Natural killer cell (primary cell): Measurements from ENCODE around the gene KRTAP10-10. TPM values are rescaled to one million over a fixed set of nuclear protein-coding genes. Genes with fewer than 3 reads are reported as not detected.
"Not testable (repeated sequence)": the region's sequence is repeated elsewhere in the genome, so short reads cannot be mapped to it uniquely, and the experiment has no call there.

Experiments used
- ATAC-seq, 3 donors: fragments of 150-1000 bp in 2 of 3; fragments of 200-7000 bp in 1 of 3; cut with Tn5 transposase; 1 replicate in 1 of 3; 2 replicates in 2 of 3; pipeline ENCODE4 v1.10.0; 2021; ENCODE audit warnings: mild to moderate bottlenecking in 2 of 3, moderate library complexity in 2 of 3
- DNase-seq, 2 donors: peaks; one replicate each; pipeline versions ENCODE4 v3.0.0 to v3.0.0-alpha.2; 2013 to 2021; ENCODE audit warnings: mixed read lengths in 1 of 2
- H3K27ac ChIP-seq: one replicate; pipeline ENCODE4 v1.5.1; 2013; ENCODE audit warnings: mild to moderate bottlenecking, low read length
- H3K27me3 ChIP-seq: one replicate; pipeline ENCODE4 v1.6.1; 2013; ENCODE audit warnings: low read length; ENCODE audit not compliant: control insufficient read depth, insufficient read depth
- H3K36me3 ChIP-seq: one replicate; pipeline ENCODE4 v1.6.1; 2013; ENCODE audit warnings: low read length; ENCODE audit not compliant: control insufficient read depth, insufficient read depth
- H3K4me1 ChIP-seq: one replicate; pipeline ENCODE4 v1.6.1; 2013; ENCODE audit warnings: low read length; ENCODE audit not compliant: control insufficient read depth, insufficient read depth
- H3K4me3 ChIP-seq: one replicate; pipeline ENCODE4 v1.5.1; 2013; ENCODE audit warnings: low read length
- H3K9me3 ChIP-seq: one replicate; pipeline ENCODE4 v1.6.1; 2013; ENCODE audit warnings: low read length; ENCODE audit not compliant: control insufficient read depth, insufficient read depth
- H3K27ac Mint-ChIP-seq, 2 donors: one replicate each; pipeline ENCODE4 v1.8.0; 2022; ENCODE audit warnings: mild to moderate bottlenecking in 2 of 2, mixed read lengths in 2 of 2, moderate library complexity in 1 of 2
- H3K27me3 Mint-ChIP-seq, 2 donors: one replicate each; pipeline ENCODE4 v1.8.0; 2022; ENCODE audit warnings: low read depth in 2 of 2, mixed read lengths in 2 of 2
- H3K36me3 Mint-ChIP-seq: one replicate; pipeline ENCODE4 v1.8.0; 2022; ENCODE audit warnings: mixed read lengths
- H3K4me1 Mint-ChIP-seq, 2 donors: one replicate each; pipeline ENCODE4 v1.8.0; 2022; ENCODE audit warnings: mixed read lengths in 2 of 2
- H3K4me3 Mint-ChIP-seq: one replicate; pipeline ENCODE4 v1.8.0; 2022; ENCODE audit warnings: mild to moderate bottlenecking, moderate library complexity, mixed read lengths
- H3K9me3 Mint-ChIP-seq, 2 donors: one replicate each; pipeline ENCODE4 v1.8.0; 2022; ENCODE audit warnings: mixed read lengths in 2 of 2
- CTCF ChIP-seq: fragments of 200-600 bp; IDR thresholded peaks from one replicate; pipeline ENCODE4 v1.8.0; 2022; ENCODE audit warnings: antibody characterized with exemption
- WGBS: methylation state at CpG from one replicate; pipeline ENCODE4 v1.1.7; 2013; ENCODE audit warnings: missing lambda C conversion rate; ENCODE audit not compliant: insufficient coverage; 5-methylcytosine and 5-hydroxymethylcytosine counted together
- intact Hi-C: fragments of 100-400 bp; cut with micrococcal nuclease; formaldehyde crosslinking; loops from one replicate; pipeline ENCODE4 v1.14.2; 2022
- total RNA-seq, 4 donors: library from RNA; stranded (reverse); fragments of 120-200 nt in 1 of 4; gene quantifications; one replicate each; pipeline versions ENCODE4 v1.2.3 to v1.2.4, GENCODE V29; 2013 to 2022

Gene KRTAP10-10
- total RNA-seq, 3 donors from 2014 or later (not counting 1 experiment from before 2014, with no cell fraction given), result not detected

GRCh38 chr21:44626673-44627143, 10.4 kb upstream of the KRTAP10-10 start, which contains the start of gene KRTAP10-9:
Gene KRTAP10-9 (plus strand): TSS chr21:44627093. CDS start chr21:44627172, 79 bp downstream.
- H3K4me1 Mint-ChIP-seq, result peaks cover 43 to 59% of the 10 kb centered on the region in 2 donors
- peak within 1 kb of the TSS; percentile 74 to 86 for H3K27ac Mint-ChIP-seq
- 53% methylated on average over 7 of the region's 7 CpGs for WGBS

GRCh38 chr21:44627181-44627822, 9.9 kb upstream of the KRTAP10-10 start:
- Mint-ChIP-seq H3K36me3 (peaks cover 42% of the 10 kb centered on the region), H3K4me1 (peaks cover 43 to 59% of the 10 kb centered on the region in 2 donors), H3K9me3 (peaks cover 17 to 31% of the 10 kb centered on the region in 2 donors), H3K27ac (peak overlapping the region in 1 of 2 donors; percentile 41)
- not testable (repeated sequence) for H3K27me3 Mint-ChIP-seq, H3K4me3 ChIP-seq, H3K27ac ChIP-seq, DNase-seq, H3K4me3 Mint-ChIP-seq, ATAC-seq, H3K36me3 ChIP-seq, H3K27me3 ChIP-seq
- Histone ChIP-seq H3K9me3 (peaks cover 26% of the 10 kb centered on the region), H3K4me1 (peaks cover 56% of the 10 kb centered on the region)
- WGBS, result 90% methylated on average over 18 of the region's 20 CpGs
- intact Hi-C loops, result loop anchor here (2.0 to 10.0 kb wide), 2 partner anchors 31 to 87 kb away; partner anchors contain the start of gene TSPEAR

More at GRCh38 chr21:44626673-44627143, 10.4 kb upstream of the KRTAP10-10 start, which contains the start of gene KRTAP10-9:
- Histone ChIP-seq H3K27ac (peak within 1 kb of the TSS; percentile 8), H3K27me3 (no peaks in the 10 kb centered on the region), H3K4me1 (peaks cover 56% of the 10 kb centered on the region), H3K9me3 (peaks cover 25% of the 10 kb centered on the region), H3K36me3 (no peaks in the 10 kb centered on the region), H3K4me3 (no peak within 1 kb of the TSS)
- no peak for ATAC-seq
- H3K9me3 Mint-ChIP-seq, result peaks cover 16 to 26% of the 10 kb centered on the region in 2 donors
- intact Hi-C loops, result loop anchor here (2.0 to 10.0 kb wide), 2 partner anchors 32 to 88 kb away; partner anchors contain the start of gene TSPEAR
- TF ChIP-seq CTCF, result no peak
- H3K36me3 Mint-ChIP-seq, result peaks cover 37% of the 10 kb centered on the region
- DNase-seq, result no peak
- peak within 1 kb of the TSS; percentile 71 for H3K4me3 Mint-ChIP-seq
- peaks cover 0 to 3% of the 10 kb centered on the region in 2 donors for H3K27me3 Mint-ChIP-seq

GRCh38 chr21:44627831-44628233, 9.3 kb upstream of the KRTAP10-10 start:
- not testable (repeated sequence) for H3K36me3 ChIP-seq, H3K27me3 ChIP-seq, ATAC-seq, H3K27ac ChIP-seq, H3K4me3 ChIP-seq, H3K27me3 Mint-ChIP-seq, DNase-seq
- Mint-ChIP-seq H3K4me1 (peaks cover 43 to 59% of the 10 kb centered on the region in 2 donors), H3K4me3 (peak overlapping the region; percentile 29), H3K9me3 (peaks cover 16 to 33% of the 10 kb centered on the region in 2 donors), H3K27ac (peak overlapping the region in 1 of 2 donors; percentile 41), H3K36me3 (peaks cover 45% of the 10 kb centered on the region)
- intact Hi-C loops, result loop anchor here (2.0 to 10.0 kb wide), 2 partner anchors 31 to 87 kb away; partner anchors contain the start of gene TSPEAR
- H3K4me1 ChIP-seq, result peaks cover 56% of the 10 kb centered on the region
- peaks cover 25% of the 10 kb centered on the region for H3K9me3 ChIP-seq
- WGBS, result 63% methylated on average over 12 of the region's 15 CpGs

GRCh38 chr21:44628707-44629391, 8.3 kb upstream of the KRTAP10-10 start:
- Histone ChIP-seq H3K4me1 (peaks cover 56% of the 10 kb centered on the region), H3K27ac (peak overlapping the region; percentile 8), H3K36me3 (no peaks in the 10 kb centered on the region), H3K9me3 (peaks cover 22% of the 10 kb centered on the region), H3K27me3 (no peaks in the 10 kb centered on the region), H3K4me3 (no peak overlapping the region)
- no peak for TF ChIP-seq CTCF
- Mint-ChIP-seq H3K27me3 (peaks cover 0 to 3% of the 10 kb centered on the region in 2 donors), H3K9me3 (peaks cover 14 to 28% of the 10 kb centered on the region in 2 donors), H3K36me3 (peaks cover 44% of the 10 kb centered on the region), H3K4me1 (peaks cover 43 to 59% of the 10 kb centered on the region in 2 donors), H3K4me3 (no peak overlapping the region), H3K27ac (peak overlapping the region; percentile 79)
- WGBS, result 83% methylated on average over 18 of the region's 18 CpGs
- intact Hi-C loops, result loop anchor here (10.0 kb wide), 1 partner anchor 86 kb away; the partner anchor contains the start of gene TSPEAR
- DNase-seq (no peak), ATAC-seq (no peak)
